ENCODE results near the gene ZAP70.
A peak's percentile ranks its signal among the peaks of the same experiment; 100 is the strongest.

DNA sequence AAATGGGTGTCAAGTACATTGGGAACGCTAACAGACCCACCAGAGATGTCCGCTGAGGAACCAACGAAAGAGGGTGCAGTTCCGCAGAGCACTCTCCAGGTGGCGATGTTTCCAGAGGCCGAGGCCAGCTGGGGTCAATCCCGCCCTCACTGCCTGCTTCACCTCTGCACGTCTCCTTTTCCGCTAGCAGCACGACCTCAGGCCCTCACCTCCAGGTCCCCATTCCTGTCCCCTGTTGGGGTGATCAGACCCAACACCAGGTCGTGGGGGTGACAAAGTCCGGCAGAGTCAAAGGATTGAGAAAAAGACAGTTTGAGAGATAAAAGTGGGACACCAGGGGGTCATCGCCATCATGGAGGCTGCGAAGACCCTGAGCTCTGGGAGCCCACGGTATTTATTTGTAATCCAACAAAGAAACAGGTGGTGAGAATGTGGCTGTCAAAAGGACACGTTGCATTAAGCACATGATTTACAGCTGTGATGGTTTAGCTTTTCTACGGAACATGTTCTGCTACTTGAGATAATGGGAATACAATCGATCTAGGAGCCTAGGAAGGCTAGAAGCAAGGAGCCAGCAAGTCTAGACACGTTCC, 27.3 kb downstream of the ZAP70 start:
- TF ChIP-seq, protein P1, sequence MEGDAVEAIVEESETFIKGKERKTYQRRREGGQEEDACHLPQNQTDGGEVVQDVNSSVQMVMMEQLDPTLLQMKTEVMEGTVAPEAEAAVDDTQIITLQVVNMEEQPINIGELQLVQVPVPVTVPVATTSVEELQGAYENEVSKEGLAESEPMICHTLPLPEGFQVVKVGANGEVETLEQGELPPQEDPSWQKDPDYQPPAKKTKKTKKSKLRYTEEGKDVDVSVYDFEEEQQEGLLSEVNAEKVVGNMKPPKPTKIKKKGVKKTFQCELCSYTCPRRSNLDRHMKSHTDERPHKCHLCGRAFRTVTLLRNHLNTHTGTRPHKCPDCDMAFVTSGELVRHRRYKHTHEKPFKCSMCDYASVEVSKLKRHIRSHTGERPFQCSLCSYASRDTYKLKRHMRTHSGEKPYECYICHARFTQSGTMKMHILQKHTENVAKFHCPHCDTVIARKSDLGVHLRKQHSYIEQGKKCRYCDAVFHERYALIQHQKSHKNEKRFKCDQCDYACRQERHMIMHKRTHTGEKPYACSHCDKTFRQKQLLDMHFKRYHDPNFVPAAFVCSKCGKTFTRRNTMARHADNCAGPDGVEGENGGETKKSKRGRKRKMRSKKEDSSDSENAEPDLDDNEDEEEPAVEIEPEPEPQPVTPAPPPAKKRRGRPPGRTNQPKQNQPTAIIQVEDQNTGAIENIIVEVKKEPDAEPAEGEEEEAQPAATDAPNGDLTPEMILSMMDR (conservative IDR thresholded peaks at IDR 0.05; ENCODE audit: low read length), result peak; percentile 79
- no peak for TF ChIP-seq EZH2phosphoT487 (IDR thresholded peaks at IDR 0.05; ENCODE audit: borderline replicate concordance)

Measured in Loucy (cell line).